Thymus (tissue), 11 donors: ENCODE data around the gene MAGI2. TPM values are rescaled to one million over a fixed set of nuclear protein-coding genes. Genes with fewer than 3 reads are reported as not detected.

Source experiments
- DNase-seq, 9 donors: peaks; one replicate each; pipeline ENCODE4 v3.0.0-alpha.2; 2013; ENCODE audit warnings: low spot score in 9 of 9, low read depth in 6 of 9, missing footprints in 1 of 9
- H3K27ac ChIP-seq, 2 donors: one replicate each; pipeline ENCODE4 v1.5.1; 2013; ENCODE audit warnings: control low read depth in 1 of 2, low read depth in 1 of 2, low read length in 1 of 2, mild to moderate bottlenecking in 1 of 2, moderate library complexity in 1 of 2
- H3K27me3 ChIP-seq, 2 donors: one replicate each; pipeline ENCODE4 v1.5.1; 2013; ENCODE audit warnings: low read length in 1 of 2; ENCODE audit not compliant: control insufficient read depth in 2 of 2, insufficient read depth in 1 of 2
- H3K36me3 ChIP-seq, 2 donors: one replicate each; pipeline ENCODE4 v1.5.1; 2013; ENCODE audit warnings: low read length in 1 of 2, mild to moderate bottlenecking in 1 of 2, moderate library complexity in 1 of 2; ENCODE audit not compliant: control insufficient read depth in 2 of 2, insufficient read depth in 2 of 2
- H3K4me1 ChIP-seq, 2 donors: one replicate each; pipeline ENCODE4 v1.5.1; 2013; ENCODE audit warnings: low read length in 2 of 2; ENCODE audit not compliant: control insufficient read depth in 2 of 2, insufficient read depth in 2 of 2
- H3K4me3 ChIP-seq, 2 donors: one replicate each; pipeline ENCODE4 v1.5.1; 2013; ENCODE audit warnings: low read length in 2 of 2, control low read depth in 1 of 2, mild to moderate bottlenecking in 1 of 2
- H3K9me3 ChIP-seq, 2 donors: one replicate each; pipeline ENCODE4 v1.5.1; 2013; ENCODE audit warnings: low read length in 1 of 2, mild to moderate bottlenecking in 1 of 2; ENCODE audit not compliant: control insufficient read depth in 2 of 2, insufficient read depth in 1 of 2
- WGBS: extraction: QIAGEN DNeasy Blood & Tissue Kit; methylation state at CpG from one replicate; pipeline ENCODE4 v1.1.7; 2013; 5-methylcytosine and 5-hydroxymethylcytosine counted together
- polyA plus RNA-seq: library from polyadenylated mRNA; stranded (reverse); fragments of 200-250 nt; gene quantifications from one replicate; pipeline ENCODE4 v1.2.3, GENCODE V29; 2013
- total RNA-seq: library from RNA; stranded (reverse); fragments of 120-200 nt; gene quantifications from one replicate; pipeline ENCODE4 v1.2.4, GENCODE V29; 2013
- donor health status: healthy.

MAGI2 gene
- total and polyA plus RNA-seq, 2 donors: 0.42 to 1.7 TPM

DNA sequence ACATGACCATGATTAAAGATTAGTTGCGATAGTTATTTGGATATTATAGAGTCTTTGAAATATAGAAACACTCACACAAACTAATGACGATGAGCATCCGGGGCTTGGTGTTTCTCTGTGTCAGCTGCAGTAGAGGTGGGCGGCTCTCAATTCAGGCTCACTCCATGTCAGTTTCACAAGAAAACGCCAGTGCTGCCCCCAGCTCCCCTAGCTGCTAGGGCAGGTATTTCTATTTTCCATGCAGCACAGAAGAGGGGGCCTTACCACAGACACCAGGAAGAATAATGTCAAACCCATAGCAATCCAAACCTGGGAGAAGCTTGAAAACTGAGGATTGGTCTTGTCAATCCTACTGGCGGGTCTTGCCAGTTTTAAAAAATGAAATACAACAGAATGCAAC is 1457.8 kb downstream of the MAGI2 start:
- H3K4me3 ChIP-seq: no peak overlapping the region
- 86% methylated on average over 6 of the region's 6 CpGs for WGBS

DNA sequence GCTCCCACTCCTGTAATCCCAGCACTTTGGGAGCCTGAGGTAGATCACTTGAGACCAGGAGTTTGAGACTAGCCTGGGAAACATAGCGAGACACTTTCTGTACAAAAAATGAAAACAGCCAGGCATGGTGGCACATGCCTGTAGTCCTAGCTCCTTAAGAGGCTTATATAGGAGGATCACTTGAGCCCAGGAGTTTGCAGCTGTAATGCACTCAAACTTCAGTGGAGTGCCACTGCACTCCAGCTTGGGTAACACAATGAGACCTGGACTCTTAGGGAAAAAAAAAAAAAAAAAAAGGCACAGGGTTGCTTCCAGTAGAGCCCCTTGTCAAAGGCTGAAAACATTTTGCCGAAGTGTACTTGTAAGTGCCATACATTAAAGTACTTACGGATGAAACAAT is 1459.6 kb downstream of the MAGI2 start:
- DNase-seq: no peak
- no peaks in the 10 kb centered on the region for H3K4me1 ChIP-seq
- H3K4me3 ChIP-seq: no peak overlapping the region
- no peaks in the 10 kb centered on the region for H3K9me3 ChIP-seq
- H3K27ac ChIP-seq: no peak overlapping the region
- H3K36me3 ChIP-seq: no peaks in the 10 kb centered on the region
- WGBS: 97% methylated on average over 3 of the region's 3 CpGs
- H3K27me3 ChIP-seq: no peaks in the 10 kb centered on the region

More for the DNA sequence above, 1457.8 kb downstream of the MAGI2 start:
- no peaks in the 10 kb centered on the region for H3K27me3 ChIP-seq
- H3K9me3 ChIP-seq: no peaks in the 10 kb centered on the region
- H3K36me3 ChIP-seq: no peaks in the 10 kb centered on the region
- no peak for DNase-seq
- H3K27ac ChIP-seq: no peak overlapping the region
- H3K4me1 ChIP-seq: no peaks in the 10 kb centered on the region

DNA sequence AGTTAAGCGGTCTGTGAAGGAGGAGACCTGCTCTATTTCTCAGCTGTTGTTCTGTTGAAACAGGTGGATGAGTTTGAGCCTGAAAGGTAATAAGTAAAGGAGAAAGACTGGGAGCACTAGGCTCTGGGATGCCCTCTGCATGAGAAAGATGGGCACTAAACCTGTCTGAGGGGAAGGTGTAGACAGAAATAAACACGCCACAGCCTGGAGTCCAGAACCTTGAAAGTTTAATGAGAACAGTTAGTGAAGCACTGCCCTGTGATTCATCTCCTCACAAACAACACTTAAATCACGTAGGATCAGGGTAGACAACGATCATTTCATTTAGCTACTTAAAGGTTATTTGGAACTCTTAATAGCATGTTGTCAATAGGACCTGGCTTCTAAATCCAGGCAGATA is 1461.8 kb downstream of the MAGI2 start:
- Histone ChIP-seq H3K27ac (no peak overlapping the region), H3K9me3 (no peaks in the 10 kb centered on the region), H3K27me3 (no peaks in the 10 kb centered on the region), H3K36me3 (no peaks in the 10 kb centered on the region), H3K4me1 (no peaks in the 10 kb centered on the region), H3K4me3 (no peak overlapping the region)
- WGBS: 97% methylated on average over 4 of the region's 4 CpGs
- DNase-seq: no peak

DNA sequence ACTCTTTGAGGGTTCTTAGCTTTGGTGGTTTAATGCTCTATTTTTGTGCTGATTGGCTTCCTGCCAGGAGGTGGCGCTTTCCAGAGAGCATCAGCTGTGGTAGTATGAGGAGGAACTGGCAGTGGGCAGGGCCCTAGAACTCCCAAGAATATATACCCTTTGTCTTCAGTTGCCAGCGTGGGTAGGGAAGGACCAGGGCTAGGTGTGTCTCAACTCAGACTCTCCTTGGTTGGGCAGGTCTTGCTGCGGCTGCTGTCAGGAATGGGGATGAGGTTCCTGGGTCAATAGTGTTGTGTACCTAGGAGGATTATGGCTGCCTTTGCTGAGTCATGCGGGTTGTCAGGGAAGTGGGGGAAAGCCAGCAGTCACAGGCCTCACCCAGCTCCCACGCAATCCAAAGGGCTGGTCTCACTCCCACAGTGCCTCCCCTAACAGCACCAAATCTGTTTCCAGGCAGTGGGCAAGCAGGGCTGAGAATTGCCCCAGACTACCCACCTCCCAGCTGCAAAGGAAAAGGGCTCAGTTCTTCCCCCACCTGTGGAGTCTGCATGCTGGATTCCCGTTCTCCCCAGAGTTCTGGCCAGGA is 1463.4 kb downstream of the MAGI2 start:
- Histone ChIP-seq H3K4me1 (no peaks in the 10 kb centered on the region), H3K4me3 (no peak overlapping the region), H3K27me3 (no peaks in the 10 kb centered on the region), H3K9me3 (no peaks in the 10 kb centered on the region), H3K36me3 (no peaks in the 10 kb centered on the region), H3K27ac (no peak overlapping the region)
- WGBS: 89% methylated on average over 6 of the region's 6 CpGs
- DNase-seq: no peak

DNA sequence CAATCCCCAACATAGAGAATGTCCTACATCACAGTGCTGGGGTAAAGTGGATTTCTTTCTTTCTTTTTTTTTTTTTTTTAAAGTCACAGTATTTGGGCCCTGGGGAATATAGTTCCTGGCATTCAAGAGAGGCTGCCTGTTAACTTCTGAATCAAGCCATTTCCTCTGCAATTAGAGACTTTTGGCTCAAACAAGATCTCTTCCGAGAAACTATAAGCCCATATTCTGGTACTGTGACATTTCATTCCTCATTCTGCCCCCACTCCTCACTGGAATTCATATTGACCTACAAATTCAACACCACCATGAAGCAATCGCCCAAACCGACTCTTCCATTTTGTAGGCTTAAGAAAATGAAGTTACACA is 1467.5 kb downstream of the MAGI2 start:
- no peak overlapping the region for H3K27ac ChIP-seq
- no peaks in the 10 kb centered on the region for H3K9me3 ChIP-seq
- H3K27me3 ChIP-seq: no peaks in the 10 kb centered on the region
- no peak for DNase-seq
- 93% methylated on average over 3 of the region's 3 CpGs for WGBS
- no peaks in the 10 kb centered on the region for H3K4me1 ChIP-seq
- H3K4me3 ChIP-seq: no peak overlapping the region
- H3K36me3 ChIP-seq: no peaks in the 10 kb centered on the region

DNA sequence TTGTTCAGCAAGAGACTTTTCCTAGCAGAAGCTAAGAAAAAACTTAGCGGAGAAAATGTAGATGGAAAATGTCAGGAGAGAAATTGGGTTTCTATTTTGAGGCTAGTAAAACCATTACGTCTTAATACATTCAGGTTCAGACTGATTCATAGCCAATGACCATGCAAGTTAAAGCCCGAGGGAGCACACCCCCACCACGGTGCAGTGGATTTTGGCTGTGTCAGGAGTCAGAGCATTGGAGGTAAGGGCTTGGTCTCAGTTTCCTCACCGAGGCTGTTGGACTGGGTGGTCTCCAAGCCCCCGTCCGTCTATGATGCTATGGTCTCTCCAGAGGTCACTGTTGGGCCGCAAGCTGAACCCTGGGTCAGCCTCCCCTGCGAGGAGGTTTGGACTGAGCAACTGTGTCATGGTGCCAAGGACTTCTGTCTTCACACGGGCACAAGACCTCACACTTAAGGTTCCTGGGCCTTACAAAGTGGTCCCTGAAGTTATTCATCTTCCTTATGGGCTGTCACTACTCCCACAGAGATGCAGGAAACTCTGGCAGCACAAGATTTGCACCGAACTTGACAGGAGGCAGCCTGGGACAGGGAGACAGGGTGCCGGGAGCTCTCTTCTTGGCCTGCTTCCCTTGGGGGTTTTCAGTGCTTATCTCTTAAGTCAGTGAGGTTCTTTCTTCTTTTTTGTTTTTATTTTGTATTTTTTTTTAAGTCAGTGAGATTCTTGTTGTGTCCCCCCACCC is 1468.1 kb downstream of the MAGI2 start:
- no peaks in the 10 kb centered on the region for H3K4me1 ChIP-seq
- no peaks in the 10 kb centered on the region for H3K36me3 ChIP-seq
- no peak for DNase-seq
- no peaks in the 10 kb centered on the region for H3K27me3 ChIP-seq
- H3K4me3 ChIP-seq: no peak overlapping the region
- 87% methylated on average over 12 of the region's 12 CpGs for WGBS
- no peak overlapping the region for H3K27ac ChIP-seq
- H3K9me3 ChIP-seq: no peaks in the 10 kb centered on the region

DNA sequence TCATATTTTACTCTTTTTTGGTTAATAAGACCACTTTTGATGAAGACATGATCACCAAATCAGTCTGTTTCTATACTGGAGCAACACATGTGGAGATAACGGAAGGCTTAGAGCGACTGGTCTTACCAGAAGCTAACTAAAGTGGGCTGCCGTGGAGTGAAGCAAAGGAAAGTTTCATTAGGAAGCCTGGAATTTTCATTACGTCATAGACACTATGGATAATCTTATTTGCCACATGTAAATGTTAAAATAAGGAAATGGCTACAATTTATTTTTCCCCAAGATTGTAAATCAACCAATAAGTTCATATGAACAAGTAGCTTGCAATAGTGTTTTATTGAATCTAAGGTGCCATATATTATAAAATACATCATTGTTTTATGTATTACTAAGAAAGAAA is 1469.5 kb downstream of the MAGI2 start:
- no peaks in the 10 kb centered on the region for H3K4me1 ChIP-seq
- WGBS: 97% methylated on average over 4 of the region's 4 CpGs

DNA sequence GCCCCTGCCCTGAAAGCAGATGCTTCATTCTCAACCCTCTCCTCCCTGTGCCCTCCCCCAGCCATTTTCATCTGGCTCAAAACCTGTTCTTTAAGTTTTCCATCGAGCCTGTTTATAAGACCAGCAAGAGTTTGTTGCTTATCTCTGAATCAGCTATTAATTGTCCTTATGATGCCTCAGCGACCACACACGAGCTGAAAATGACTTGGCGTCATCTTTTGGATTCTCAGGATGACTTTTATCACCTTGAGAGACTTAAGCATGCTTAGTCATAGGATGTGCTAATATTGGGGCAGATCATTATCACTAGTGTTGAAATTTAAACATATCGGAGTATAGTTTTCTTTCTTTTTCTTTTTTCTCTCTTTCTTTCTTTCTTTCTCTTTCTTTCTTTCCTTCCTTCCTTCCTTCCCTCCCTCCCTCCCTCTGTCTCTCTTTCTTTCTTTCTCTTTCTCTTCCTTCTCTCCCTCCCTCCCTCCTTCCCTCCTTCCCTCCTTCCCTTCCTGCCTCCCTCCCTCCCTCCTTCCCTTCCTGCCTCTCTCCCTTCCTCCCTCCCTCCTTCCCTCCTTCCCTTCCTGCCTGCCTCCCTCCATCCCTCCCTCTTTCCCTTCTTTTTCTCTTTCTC is 1470.4 kb downstream of the MAGI2 start:
- H3K27me3 ChIP-seq: no peaks in the 10 kb centered on the region
- H3K36me3 ChIP-seq: no peaks in the 10 kb centered on the region
- no peak for DNase-seq
- no peaks in the 10 kb centered on the region for H3K4me1 ChIP-seq
- no peak overlapping the region for H3K4me3 ChIP-seq
- 89% methylated on average over 5 of the region's 5 CpGs for WGBS
- H3K27ac ChIP-seq: no peak overlapping the region
- no peaks in the 10 kb centered on the region for H3K9me3 ChIP-seq

More for the DNA sequence above, 1469.5 kb downstream of the MAGI2 start:
- no peak for DNase-seq
- H3K36me3 ChIP-seq: no peaks in the 10 kb centered on the region
- no peak overlapping the region for H3K4me3 ChIP-seq
- H3K9me3 ChIP-seq: no peaks in the 10 kb centered on the region
- no peak overlapping the region for H3K27ac ChIP-seq
- H3K27me3 ChIP-seq: no peaks in the 10 kb centered on the region

DNA sequence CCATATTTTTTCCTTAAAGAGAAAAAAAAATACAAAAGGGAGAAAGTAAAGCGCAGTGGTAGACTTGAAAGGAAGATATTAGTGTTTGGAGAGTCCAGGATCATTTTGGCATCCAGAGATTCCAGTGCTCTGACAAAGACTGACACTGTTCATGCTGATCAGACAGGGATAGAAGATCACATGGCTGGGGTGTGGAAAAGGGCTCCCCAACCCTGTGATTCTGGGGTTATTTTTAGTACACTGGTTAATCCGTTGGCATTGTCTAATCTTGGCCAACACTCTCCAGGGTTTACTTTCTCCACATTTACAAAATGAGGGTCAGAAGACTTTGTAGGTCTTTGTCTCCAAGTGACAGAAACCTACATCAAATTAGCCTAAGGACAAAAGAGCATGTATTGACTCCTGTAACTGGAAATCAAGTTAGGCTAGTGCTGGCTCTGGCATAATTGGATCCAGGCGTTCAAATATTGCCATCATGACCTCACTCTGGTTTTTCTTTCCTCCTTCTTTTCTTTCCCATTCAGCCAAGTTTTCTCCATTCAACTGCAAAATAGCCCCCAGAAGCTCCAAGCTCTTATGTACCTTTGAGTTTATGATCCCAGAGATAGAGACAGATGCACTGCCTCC is 1473.3 kb downstream of the MAGI2 start:
- H3K4me3 ChIP-seq: no peak overlapping the region
- 77% methylated on average over 3 of the region's 3 CpGs for WGBS
- no peaks in the 10 kb centered on the region for H3K4me1 ChIP-seq
- no peak for DNase-seq
- H3K36me3 ChIP-seq: no peaks in the 10 kb centered on the region
- H3K27me3 ChIP-seq: no peaks in the 10 kb centered on the region
- no peaks in the 10 kb centered on the region for H3K9me3 ChIP-seq
- H3K27ac ChIP-seq: no peak overlapping the region
